Neural cell (in vitro differentiated cells): ENCODE data around the gene NDE1. TPM values are rescaled to one million over a fixed set of nuclear protein-coding genes. Genes with fewer than 3 reads are reported as not detected.

ENCODE experiments used
- H2AFZ ChIP-seq: fragments of 200-600, 300-800 bp; sonication (generic), shearing (Covaris generic); 2 replicates; pipeline ENCODE4 v1.6.0; 2014; ENCODE audit warnings: low read depth, mild to moderate bottlenecking, antibody characterized with exemption, low read length, moderate library complexity
- H3F3A ChIP-seq: fragments of 200-600 bp; shearing (Covaris generic); 2 replicates; pipeline ENCODE4 v1.6.1; 2016; ENCODE audit warnings: mild to moderate bottlenecking, moderate library complexity, mixed read lengths, antibody characterized with exemption, low read length; ENCODE audit not compliant: insufficient read depth, poor library complexity, severe bottlenecking
- H3K27ac ChIP-seq: fragments of 200-600, 300-800 bp; sonication (generic), shearing (Covaris generic); 2 replicates; pipeline ENCODE4 v1.5.1; 2014; ENCODE audit warnings: mild to moderate bottlenecking, low read length, moderate library complexity
- H3K27me3 ChIP-seq: fragments of 300-800, 200-600 bp; sonication (generic), shearing (Covaris generic); 2 replicates; pipeline ENCODE4 v1.6.0; 2014; ENCODE audit warnings: mild to moderate bottlenecking, low read depth, low read length, moderate library complexity; ENCODE audit not compliant: insufficient read depth
- H3K36me3 ChIP-seq: fragments of 300-800, 200-600 bp; sonication (generic), shearing (Covaris generic); 2 replicates; pipeline ENCODE4 v1.5.1; 2014; ENCODE audit warnings: mild to moderate bottlenecking, antibody characterized with exemption, low read length, moderate library complexity; ENCODE audit not compliant: insufficient read depth
- H3K4me2 ChIP-seq: fragments of 300-800, 200-600 bp; sonication (generic), shearing (Covaris generic); 2 replicates; pipeline ENCODE4 v1.6.0; 2014; ENCODE audit warnings: mild to moderate bottlenecking, low read length
- H3K4me3 ChIP-seq: fragments of 300-800, 200-600 bp; sonication (generic), shearing (Covaris generic); 2 replicates; pipeline ENCODE4 v1.5.1; 2014; ENCODE audit warnings: mild to moderate bottlenecking, low read length, moderate library complexity
- H3K79me2 ChIP-seq: fragments of 200-600 bp; shearing (Covaris generic); replicated peaks from 2 replicates; pipeline ENCODE4 v1.6.0; 2014; ENCODE audit warnings: mild to moderate bottlenecking, low read length, moderate library complexity; ENCODE audit not compliant: insufficient read depth
- H3K9ac ChIP-seq: fragments of 300-800, 200-600 bp; sonication (generic), shearing (Covaris generic); 2 replicates; pipeline ENCODE4 v1.6.1; 2016; ENCODE audit warnings: mild to moderate bottlenecking, low read length, mixed read lengths
- H3K9me2 ChIP-seq: fragments of 200-600 bp; shearing (Covaris generic); 2 replicates; pipeline ENCODE4 v1.6.1; 2016; ENCODE audit warnings: mild to moderate bottlenecking, low read length, mixed read lengths; ENCODE audit not compliant: insufficient read depth
- H3K9me3 ChIP-seq: fragments of 200-600, 300-800 bp; sonication (generic), shearing (Covaris generic); 2 replicates; pipeline ENCODE4 v1.6.1; 2016; ENCODE audit warnings: mild to moderate bottlenecking, mixed run types, low read length, moderate library complexity, mixed read lengths
- H4K20me1 ChIP-seq: fragments of 200-600 bp; shearing (Covaris generic); 2 replicates; pipeline ENCODE4 v1.6.1; 2016; ENCODE audit warnings: mild to moderate bottlenecking, mixed run types; ENCODE audit not compliant: insufficient read depth
- CTCF ChIP-seq: fragments of 450-650 bp; IDR thresholded peaks from 2 replicates; pipeline ENCODE4 v1.5.1; 2014; ENCODE audit warnings: antibody characterized with exemption, mild to moderate bottlenecking, moderate library complexity; ENCODE audit not compliant: poor library complexity, severe bottlenecking
- EP300 ChIP-seq: fragments of 450-650 bp; conservative IDR thresholded peaks from 2 replicates; pipeline ENCODE4 v1.6.1; 2014; ENCODE audit warnings: antibody characterized with exemption, mild to moderate bottlenecking, moderate library complexity; ENCODE audit not compliant: poor library complexity, severe bottlenecking
- EZH2 ChIP-seq: fragments of 200-600, 300-800 bp; shearing (Covaris generic), sonication (generic); IDR thresholded peaks from 2 replicates; pipeline ENCODE4 v1.6.1; 2014; ENCODE audit warnings: antibody characterized with exemption, low read length, borderline replicate concordance, mild to moderate bottlenecking; ENCODE audit not compliant: insufficient read depth, poor library complexity, severe bottlenecking
- MXI1 ChIP-seq: fragments of 450-650 bp; conservative IDR thresholded peaks from 2 replicates; pipeline ENCODE4 v1.6.1; 2014; ENCODE audit warnings: antibody characterized with exemption, mild to moderate bottlenecking; ENCODE audit not compliant: poor library complexity, severe bottlenecking
- POLR2AphosphoS5 ChIP-seq: IDR thresholded peaks from 2 replicates; pipeline ENCODE4 v1.6.1; 2012
- RAD21 ChIP-seq: fragments of 450-650 bp; conservative IDR thresholded peaks from 2 replicates; pipeline ENCODE4 v1.6.1; 2014; ENCODE audit warnings: antibody characterized with exemption, mild to moderate bottlenecking, moderate library complexity
- REST ChIP-seq: IDR thresholded peaks from 2 replicates; pipeline ENCODE4 v1.6.1; 2012; ENCODE audit warnings: borderline replicate concordance
- SMC3 ChIP-seq: fragments of 450-650 bp; conservative IDR thresholded peaks from 2 replicates; pipeline ENCODE4 v1.6.1; 2014; ENCODE audit warnings: antibody characterized with exemption, mild to moderate bottlenecking, moderate library complexity; ENCODE audit not compliant: poor library complexity
- TAF1 ChIP-seq: IDR thresholded peaks from 2 replicates; pipeline ENCODE4 v1.6.1; 2012; ENCODE audit warnings: low read depth
- polyA plus RNA-seq: library from polyadenylated mRNA; depleted of rRNA; stranded (reverse); fragments of >200 nt; gene quantifications from 2 replicates; pipeline ENCODE4 v1.2.3, GENCODE V29; 2014

NDE1 gene
- polyA plus RNA-seq, 1 donor from 2014 or later: not detected

GRCh38 chr16:15610369-15610871, 39.6 kb upstream of the NDE1 start:
- Histone ChIP-seq H3K9ac (no peak overlapping the region), H3K79me2 (no peaks in the 10 kb centered on the region), H3F3A (no peaks in the 10 kb centered on the region), H3K36me3 (peaks cover 5% of the 10 kb centered on the region), H2AFZ (no peak overlapping the region), H3K4me2 (no peak overlapping the region), H3K4me3 (no peak overlapping the region), H3K9me2 (no peaks in the 10 kb centered on the region), H3K9me3 (no peaks in the 10 kb centered on the region), H4K20me1 (no peaks in the 10 kb centered on the region), H3K27ac (no peak overlapping the region), H3K27me3 (no peaks in the 10 kb centered on the region)
- TF ChIP-seq EZH2 (no peak), MXI1 (no peak), TAF1 (no peak), SMC3 (no peak), RAD21 (no peak), REST (no peak), CTCF (no peak), POLR2AphosphoS5 (no peak), EP300 (no peak)

- H3F3A ChIP-seq: no peaks in the 10 kb centered on the region
- H3K27me3 ChIP-seq: no peaks in the 10 kb centered on the region
- no peak overlapping the region for H3K9ac ChIP-seq
- no peaks in the 10 kb centered on the region for H3K9me2 ChIP-seq
- no peak overlapping the region for H3K4me3 ChIP-seq
- H3K79me2 ChIP-seq: no peaks in the 10 kb centered on the region
- no peak overlapping the region for H3K27ac ChIP-seq
- H3K36me3 ChIP-seq: peaks cover 5% of the 10 kb centered on the region
- H3K9me3 ChIP-seq: no peaks in the 10 kb centered on the region
- H3K4me2 ChIP-seq: no peak overlapping the region
- H4K20me1 ChIP-seq: no peaks in the 10 kb centered on the region
- TF ChIP-seq SMC3: no peak
- TF ChIP-seq MXI1: no peak
- TF ChIP-seq CTCF: no peak
- TF ChIP-seq POLR2AphosphoS5: no peak
- TF ChIP-seq EP300: no peak
- TF ChIP-seq EZH2: no peak
- no peak for TF ChIP-seq RAD21
- TF ChIP-seq TAF1: no peak
- no peak for TF ChIP-seq REST
- H2AFZ ChIP-seq: no peak overlapping the region
Observed at GRCh38 chr16:15611610-15612009, 38.4 kb upstream of the NDE1 start.
